A673 (cell line): ENCODE data around the gene ESR2. TPM values are rescaled to one million over a fixed set of nuclear protein-coding genes. Genes with fewer than 3 reads are reported as not detected.
A peak's percentile ranks its signal among the peaks of the same experiment; 100 is the strongest.

Experiments
- BruUV-seq: library from RNA; stranded (reverse); fragments of 400-500 nt; replicated peaks from 2 replicates; lab custom pipeline; 2021; lab: Mats Ljungman, UMichigan
- CTCF ChIA-PET: fragments of 300-600 bp; sonication (Branson Sonifier 250); formaldehyde crosslinking; loops from one replicate; lab custom pipeline; 2022; ENCODE audit warnings: antibody characterized with exemption; lab: Charles Lee
- POLR2A ChIA-PET: fragments of 300-600 bp; sonication (Branson Sonifier 250); formaldehyde crosslinking; loops from one replicate; lab custom pipeline; 2022; ENCODE audit warnings: antibody characterized with exemption; ENCODE audit not compliant: low non-redundant PET; lab: Charles Lee
- DNase-seq: peaks from one replicate; pipeline ENCODE4 v3.0.0-alpha.2; 2015; ENCODE audit warnings: low spot score
- H3K27ac ChIP-seq: fragments of 200-600 bp; sonication (generic); 2 replicates; pipeline ENCODE4 v1.5.1; 2016; ENCODE audit warnings: mixed run types, low read depth, mild to moderate bottlenecking, mixed read lengths, antibody characterized with exemption, low read length; ENCODE audit not compliant: poor library complexity, severe bottlenecking
- H3K27me3 ChIP-seq: fragments of 200-600 bp; sonication (generic); replicated peaks from 2 replicates; pipeline ENCODE4 v1.6.1; 2017; ENCODE audit warnings: mixed run types, low read depth, mild to moderate bottlenecking, mixed read lengths, antibody characterized with exemption, low read length; ENCODE audit not compliant: insufficient read depth, poor library complexity
- H3K36me3 ChIP-seq: fragments of 200-600 bp; sonication (generic); 2 replicates; pipeline ENCODE4 v1.6.1; 2016; ENCODE audit warnings: mixed run types, mild to moderate bottlenecking, mixed read lengths, antibody characterized with exemption, low read length; ENCODE audit not compliant: insufficient read depth, poor library complexity, severe bottlenecking
- H3K4me1 ChIP-seq: fragments of 200-600 bp; sonication (generic); 2 replicates; pipeline ENCODE4 v1.6.1; 2017; ENCODE audit warnings: mixed run types, mild to moderate bottlenecking, mixed read lengths, antibody characterized with exemption, low read length; ENCODE audit not compliant: insufficient read depth, poor library complexity, severe bottlenecking
- H3K4me3 ChIP-seq: fragments of 200-600 bp; sonication (generic); 2 replicates; pipeline ENCODE4 v1.5.1; 2016; ENCODE audit warnings: low read depth, mixed run types, mild to moderate bottlenecking, mixed read lengths, low read length; ENCODE audit not compliant: poor library complexity, severe bottlenecking
- H3K9me3 ChIP-seq: fragments of 200-600 bp; sonication (generic); 2 replicates; pipeline ENCODE4 v1.6.1; 2016; ENCODE audit warnings: mixed run types, low read depth, mild to moderate bottlenecking, mixed read lengths, antibody characterized with exemption, low read length; ENCODE audit not compliant: poor library complexity, severe bottlenecking
- EZH2 ChIP-seq: fragments of 200-600 bp; sonication (generic); IDR thresholded peaks from 2 replicates; pipeline ENCODE4 v1.6.1; 2017; ENCODE audit warnings: borderline replicate concordance, low read depth, mild to moderate bottlenecking, mixed read lengths, antibody characterized with exemption, low read length; ENCODE audit not compliant: poor library complexity, severe bottlenecking
- intact Hi-C: fragments of 100-400 bp; cut with micrococcal nuclease; formaldehyde crosslinking; loops from one replicate; pipeline ENCODE4 v1.10.0; 2022; ENCODE audit not compliant: unreplicated experiment
- total RNA-seq: library from RNA; stranded (reverse); gene quantifications from 2 replicates; pipeline ENCODE4 v1.2.3, GENCODE V29; 2021
- TF ChIP-seq, protein P1 (sequence below): fragments of 300-800, 200-600 bp; sonication (generic); conservative IDR thresholded peaks from 2 replicates; pipeline ENCODE4 v1.5.1; 2017; ENCODE audit warnings: low read depth, mild to moderate bottlenecking, antibody characterized with exemption, low read length, moderate library complexity, mixed read lengths

ESR2 gene
- total RNA-seq, 1 experiment from 2014 or later, result 0.71 TPM

DNA sequence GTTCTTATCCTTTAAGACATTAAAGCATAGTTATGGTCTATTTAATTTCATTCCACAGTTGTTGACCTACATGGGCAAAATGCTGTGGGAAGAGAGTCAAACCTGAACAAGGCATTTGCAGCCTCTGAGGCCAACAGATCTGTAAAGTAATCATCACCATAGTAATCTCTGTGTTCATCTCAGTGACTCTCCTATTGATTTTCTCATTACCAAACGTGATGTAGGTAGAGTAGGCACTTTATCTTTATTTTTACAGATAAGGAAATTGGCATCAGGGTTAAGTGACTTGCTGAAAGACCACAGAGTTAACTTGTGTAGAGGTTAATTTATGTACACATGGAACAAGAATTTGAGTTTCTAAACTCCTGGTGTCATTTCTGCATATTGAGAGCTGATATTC, 203.0 kb downstream of the ESR2 start:
- H3K4me1 ChIP-seq, result peaks cover 5% of the 10 kb centered on the region
- H3K4me3 ChIP-seq, result no peak overlapping the region
- H3K27me3 ChIP-seq, result no peaks in the 10 kb centered on the region
- no peak for TF ChIP-seq EZH2
- TF ChIP-seq, protein P1, sequence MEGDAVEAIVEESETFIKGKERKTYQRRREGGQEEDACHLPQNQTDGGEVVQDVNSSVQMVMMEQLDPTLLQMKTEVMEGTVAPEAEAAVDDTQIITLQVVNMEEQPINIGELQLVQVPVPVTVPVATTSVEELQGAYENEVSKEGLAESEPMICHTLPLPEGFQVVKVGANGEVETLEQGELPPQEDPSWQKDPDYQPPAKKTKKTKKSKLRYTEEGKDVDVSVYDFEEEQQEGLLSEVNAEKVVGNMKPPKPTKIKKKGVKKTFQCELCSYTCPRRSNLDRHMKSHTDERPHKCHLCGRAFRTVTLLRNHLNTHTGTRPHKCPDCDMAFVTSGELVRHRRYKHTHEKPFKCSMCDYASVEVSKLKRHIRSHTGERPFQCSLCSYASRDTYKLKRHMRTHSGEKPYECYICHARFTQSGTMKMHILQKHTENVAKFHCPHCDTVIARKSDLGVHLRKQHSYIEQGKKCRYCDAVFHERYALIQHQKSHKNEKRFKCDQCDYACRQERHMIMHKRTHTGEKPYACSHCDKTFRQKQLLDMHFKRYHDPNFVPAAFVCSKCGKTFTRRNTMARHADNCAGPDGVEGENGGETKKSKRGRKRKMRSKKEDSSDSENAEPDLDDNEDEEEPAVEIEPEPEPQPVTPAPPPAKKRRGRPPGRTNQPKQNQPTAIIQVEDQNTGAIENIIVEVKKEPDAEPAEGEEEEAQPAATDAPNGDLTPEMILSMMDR, result no peak
- no peak for DNase-seq
- no peaks in the 10 kb centered on the region for H3K9me3 ChIP-seq
- peaks cover 14% of the 10 kb centered on the region for H3K36me3 ChIP-seq
- BruUV-seq, result no TSS peak
- no peak overlapping the region for H3K27ac ChIP-seq
- POLR2A ChIA-PET, result no interaction called here
- CTCF ChIA-PET, result no interaction called here
- intact Hi-C loops, result no loop called here

DNA sequence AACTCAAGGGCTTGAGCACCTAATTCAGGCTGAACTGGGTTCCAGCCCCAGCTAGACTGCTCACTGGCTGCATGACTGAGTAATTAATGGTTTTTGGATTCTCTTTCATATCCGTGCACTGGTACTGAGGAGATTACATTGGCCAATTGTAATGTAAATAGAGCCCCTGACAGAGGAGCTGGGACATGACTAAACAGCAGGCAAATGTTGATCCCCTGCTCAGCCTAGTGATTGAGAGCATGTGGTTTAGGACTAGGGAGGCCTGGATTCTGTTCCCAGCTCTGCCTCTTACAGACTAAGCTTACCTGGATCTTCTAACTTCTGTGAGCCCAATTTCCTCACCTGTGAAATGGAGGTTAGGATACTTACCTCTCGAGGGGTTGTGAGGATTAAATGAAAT, 204.3 kb downstream of the ESR2 start:
- BruUV-seq, result no TSS peak
- CTCF ChIA-PET, result no interaction called here

DNA sequence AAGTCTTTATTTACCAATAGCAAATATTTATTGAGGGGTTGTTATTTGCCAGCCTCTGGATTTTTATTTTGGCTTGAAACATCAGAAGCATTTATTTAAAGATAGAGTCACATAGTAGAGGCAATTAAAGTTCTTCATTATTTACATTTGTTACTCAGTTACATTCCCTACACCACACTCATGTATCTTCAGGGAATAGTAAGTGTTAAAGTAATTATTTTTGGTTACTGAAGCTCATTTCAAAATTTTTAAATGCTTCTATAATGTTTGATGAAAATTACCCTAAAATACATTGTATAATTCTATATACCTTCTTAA, 205.6 kb downstream of the ESR2 start:
- DNase-seq, result no peak
- BruUV-seq, result no TSS peak
- POLR2A ChIA-PET, result no interaction called here
- TF ChIP-seq EZH2, result no peak
- TF ChIP-seq, protein P1, result no peak
- no peak overlapping the region for H3K4me3 ChIP-seq
- intact Hi-C loops, result no loop called here
- peaks cover 5% of the 10 kb centered on the region for H3K4me1 ChIP-seq
- peaks cover 6% of the 10 kb centered on the region for H3K36me3 ChIP-seq
- no peak overlapping the region for H3K27ac ChIP-seq
- no peaks in the 10 kb centered on the region for H3K27me3 ChIP-seq
- H3K9me3 ChIP-seq, result no peaks in the 10 kb centered on the region
- CTCF ChIA-PET, result no interaction called here

More for the DNA sequence above, 204.3 kb downstream of the ESR2 start:
- H3K4me3 ChIP-seq, result no peak overlapping the region
- H3K27me3 ChIP-seq, result no peaks in the 10 kb centered on the region
- H3K9me3 ChIP-seq, result no peaks in the 10 kb centered on the region
- peaks cover 5% of the 10 kb centered on the region for H3K4me1 ChIP-seq
- no peak for TF ChIP-seq EZH2
- TF ChIP-seq, protein P1, result no peak
- H3K27ac ChIP-seq, result no peak overlapping the region
- POLR2A ChIA-PET, result no interaction called here
- peaks cover 13% of the 10 kb centered on the region for H3K36me3 ChIP-seq
- intact Hi-C loops, result no loop called here
- peak; percentile 49 for DNase-seq
